Measurements from ENCODE around the gene FARS2. TPM values are rescaled to one million over a fixed set of nuclear protein-coding genes. Genes with fewer than 3 reads are reported as not detected.

FARS2 gene
- total and polyA plus RNA-seq, 5 donors, result 13.9 to 19.6 (median 16.7) TPM

DNA sequence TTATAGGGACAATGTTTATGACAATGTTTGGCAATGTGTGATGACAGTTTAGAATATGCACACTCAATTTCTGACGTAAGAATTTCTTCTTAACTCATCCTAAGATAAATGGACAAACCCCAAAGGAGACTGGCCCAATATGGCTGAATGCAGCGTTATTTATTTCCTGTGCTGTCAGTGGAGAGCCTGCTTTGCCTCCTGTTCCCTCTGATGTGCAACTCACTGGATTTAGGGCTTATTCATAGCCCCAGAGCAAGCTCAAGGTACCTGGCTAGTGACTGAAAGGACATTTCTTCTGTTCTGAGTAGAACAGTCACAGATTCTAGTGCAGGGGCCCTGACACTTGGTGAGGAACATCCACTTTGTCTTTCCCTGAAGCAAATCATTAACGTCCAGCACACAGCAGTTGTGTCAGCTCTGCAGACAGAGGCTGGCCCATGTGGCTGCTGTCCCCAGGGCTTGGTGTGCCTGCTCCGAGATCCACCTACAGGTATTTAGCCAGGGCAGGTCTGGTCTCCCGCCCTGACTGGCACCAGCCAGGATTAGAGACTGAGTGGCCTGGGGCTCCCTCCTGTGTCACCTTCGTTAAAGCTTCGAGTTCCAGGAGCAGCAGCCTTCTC, 64.8 kb downstream of the FARS2 start:
- no peak overlapping the region for H3K4me3 ChIP-seq (ENCODE audit: low read length)
- H3K27ac ChIP-seq (ENCODE audit: low read length), result no peak overlapping the region
- H3K9me3 ChIP-seq (ENCODE audit: control insufficient read depth, low read length), result peaks cover 2% of the 10 kb centered on the region
- intact Hi-C loops (cut with DNase I), result no loop called here
- 95% methylated on average over 7 of the region's 7 CpGs for WGBS
- no peaks in the 10 kb centered on the region for H3K4me1 ChIP-seq (ENCODE audit: control insufficient read depth, insufficient read depth, low read length)
- DNase-seq (no peak), ATAC-seq (no peak)
- no peaks in the 10 kb centered on the region for H3K27me3 ChIP-seq (ENCODE audit: control insufficient read depth, insufficient read depth)

- H3K27me3 ChIP-seq (ENCODE audit: control insufficient read depth, insufficient read depth), result no peaks in the 10 kb centered on the region
- H3K4me3 ChIP-seq (ENCODE audit: low read length), result no peak overlapping the region
- WGBS, result 77% methylated on average over 6 of the region's 6 CpGs
- DNase-seq, result no peak
- ATAC-seq, result no peak
- peaks cover 2% of the 10 kb centered on the region for H3K9me3 ChIP-seq (ENCODE audit: control insufficient read depth, low read length)
- intact Hi-C loops (cut with DNase I), result no loop called here
- no peaks in the 10 kb centered on the region for H3K4me1 ChIP-seq (ENCODE audit: control insufficient read depth, insufficient read depth, low read length)
- no peak overlapping the region for H3K27ac ChIP-seq (ENCODE audit: low read length)
These were observed 67.5 kb downstream of the FARS2 start for GRCh38 chr6:5328800-5329199.

DNA sequence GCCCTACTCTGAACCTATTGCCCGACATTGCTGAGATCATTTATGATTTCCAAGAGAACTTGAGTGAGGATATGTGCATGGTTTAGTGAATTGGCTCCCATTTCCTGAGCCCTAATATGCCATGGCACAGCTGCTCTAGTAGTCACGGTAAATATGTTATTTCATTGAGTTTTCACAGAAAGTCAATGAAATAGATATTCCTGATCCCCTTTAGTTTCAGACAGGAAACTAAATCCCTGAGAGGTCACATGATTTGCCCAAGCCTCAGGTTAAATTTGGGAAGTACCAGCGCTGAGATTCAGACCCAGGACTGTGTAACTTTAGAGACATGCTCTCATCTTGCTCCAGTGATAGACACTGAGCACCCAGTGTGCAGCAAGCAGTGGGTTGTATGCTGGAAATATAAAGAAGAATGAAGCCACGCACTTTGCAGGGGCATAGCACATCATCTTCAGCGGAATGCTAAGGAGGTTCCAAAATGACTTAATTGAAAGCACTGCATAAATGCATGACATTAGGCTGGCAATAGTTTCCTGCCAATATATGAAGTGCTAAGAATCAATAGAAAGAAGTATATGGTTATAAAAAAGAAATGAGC, 70.6 kb downstream of the FARS2 start:
- no peak for DNase-seq
- WGBS, result 82% methylated on average over 5 of the region's 5 CpGs
- no peaks in the 10 kb centered on the region for H3K27me3 ChIP-seq (ENCODE audit: control insufficient read depth, insufficient read depth)
- intact Hi-C loops (cut with DNase I), result no loop called here
- H3K4me1 ChIP-seq (ENCODE audit: control insufficient read depth, insufficient read depth, low read length), result no peaks in the 10 kb centered on the region
- H3K4me3 ChIP-seq (ENCODE audit: low read length), result no peak overlapping the region
- H3K9me3 ChIP-seq (ENCODE audit: control insufficient read depth, low read length), result no peaks in the 10 kb centered on the region
- ATAC-seq, result no peak
- no peak overlapping the region for H3K27ac ChIP-seq (ENCODE audit: low read length)

GRCh38 chr6:5333658-5334057, 72.3 kb downstream of the FARS2 start:
- Histone ChIP-seq H3K4me3 (ENCODE audit: low read length) (no peak overlapping the region), H3K27me3 (ENCODE audit: control insufficient read depth, insufficient read depth) (no peaks in the 10 kb centered on the region), H3K9me3 (ENCODE audit: control insufficient read depth, low read length) (no peaks in the 10 kb centered on the region), H3K4me1 (ENCODE audit: control insufficient read depth, insufficient read depth, low read length) (no peaks in the 10 kb centered on the region), H3K27ac (ENCODE audit: low read length) (no peak overlapping the region)
- intact Hi-C loops (cut with DNase I), result no loop called here
- DNase-seq (no peak), ATAC-seq (no peak)
- WGBS, result 91% methylated on average over 3 of the region's 3 CpGs

DNA sequence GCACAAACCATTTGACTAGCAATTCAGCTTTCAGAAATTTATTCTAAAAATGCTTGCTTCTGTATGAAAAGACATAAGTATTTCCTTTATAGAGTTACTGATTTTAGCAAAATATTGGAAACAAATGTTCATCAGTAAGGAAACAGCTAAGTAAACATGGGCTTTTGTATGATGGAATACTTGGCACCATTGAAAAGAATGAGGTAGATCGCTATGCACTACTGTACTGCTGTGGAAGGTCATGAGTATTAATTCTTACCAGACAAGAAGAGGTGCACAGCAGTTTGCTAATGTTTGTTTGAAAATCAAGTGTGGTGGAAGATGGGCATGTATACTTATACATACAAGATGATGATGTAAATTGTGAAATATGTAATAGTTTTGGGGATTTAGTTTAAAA, 73.0 kb downstream of the FARS2 start:
- ATAC-seq (no peak), DNase-seq (no peak)
- no peak overlapping the region for H3K4me3 ChIP-seq (ENCODE audit: low read length)
- no peaks in the 10 kb centered on the region for H3K4me1 ChIP-seq (ENCODE audit: control insufficient read depth, insufficient read depth, low read length)
- no peaks in the 10 kb centered on the region for H3K27me3 ChIP-seq (ENCODE audit: control insufficient read depth, insufficient read depth)
- 72% methylated on average over 1 of the region's 1 CpG for WGBS
- no peaks in the 10 kb centered on the region for H3K9me3 ChIP-seq (ENCODE audit: control insufficient read depth, low read length)
- no peak overlapping the region for H3K27ac ChIP-seq (ENCODE audit: low read length)
- intact Hi-C loops (cut with DNase I), result no loop called here

DNA sequence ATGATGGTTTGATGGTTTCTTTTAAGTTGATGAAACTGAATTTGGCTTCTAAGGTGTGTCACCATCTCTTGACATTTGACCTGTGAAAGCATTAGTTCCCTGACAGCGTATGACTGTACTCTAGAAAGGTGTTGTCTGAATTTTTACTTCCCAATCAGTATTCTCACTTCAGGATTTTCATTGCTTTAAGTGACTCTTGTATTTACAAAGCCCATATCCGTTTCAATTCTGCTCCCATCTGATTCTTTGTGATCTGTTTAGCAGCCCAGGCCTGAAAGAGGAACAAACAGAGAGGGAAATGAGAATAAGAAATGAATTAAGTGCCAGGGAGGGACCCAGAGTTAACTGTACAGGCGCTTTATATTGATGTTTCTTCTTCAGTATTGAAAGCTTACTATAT, 73.7 kb downstream of the FARS2 start:
- H3K9me3 ChIP-seq (ENCODE audit: control insufficient read depth, low read length), result no peaks in the 10 kb centered on the region
- H3K4me1 ChIP-seq (ENCODE audit: control insufficient read depth, insufficient read depth, low read length), result no peaks in the 10 kb centered on the region
- H3K27ac ChIP-seq (ENCODE audit: low read length), result no peak overlapping the region
- H3K4me3 ChIP-seq (ENCODE audit: low read length), result no peak overlapping the region
- ATAC-seq, result no peak
- no peaks in the 10 kb centered on the region for H3K27me3 ChIP-seq (ENCODE audit: control insufficient read depth, insufficient read depth)
- intact Hi-C loops (cut with DNase I), result no loop called here
- DNase-seq, result no peak
- WGBS, result 72% methylated on average over 3 of the region's 3 CpGs

GRCh38 chr6:5337573-5337972, 76.3 kb downstream of the FARS2 start:
- intact Hi-C loops (cut with DNase I), result no loop called here
- Histone ChIP-seq H3K4me3 (ENCODE audit: low read length) (no peak overlapping the region), H3K9me3 (ENCODE audit: control insufficient read depth, low read length) (no peaks in the 10 kb centered on the region), H3K4me1 (ENCODE audit: control insufficient read depth, insufficient read depth, low read length) (no peaks in the 10 kb centered on the region), H3K27ac (ENCODE audit: low read length) (no peak overlapping the region), H3K27me3 (ENCODE audit: control insufficient read depth, insufficient read depth) (no peaks in the 10 kb centered on the region)
- DNase-seq (no peak), ATAC-seq (no peak)
- WGBS, result 85% methylated on average over 2 of the region's 2 CpGs

DNA sequence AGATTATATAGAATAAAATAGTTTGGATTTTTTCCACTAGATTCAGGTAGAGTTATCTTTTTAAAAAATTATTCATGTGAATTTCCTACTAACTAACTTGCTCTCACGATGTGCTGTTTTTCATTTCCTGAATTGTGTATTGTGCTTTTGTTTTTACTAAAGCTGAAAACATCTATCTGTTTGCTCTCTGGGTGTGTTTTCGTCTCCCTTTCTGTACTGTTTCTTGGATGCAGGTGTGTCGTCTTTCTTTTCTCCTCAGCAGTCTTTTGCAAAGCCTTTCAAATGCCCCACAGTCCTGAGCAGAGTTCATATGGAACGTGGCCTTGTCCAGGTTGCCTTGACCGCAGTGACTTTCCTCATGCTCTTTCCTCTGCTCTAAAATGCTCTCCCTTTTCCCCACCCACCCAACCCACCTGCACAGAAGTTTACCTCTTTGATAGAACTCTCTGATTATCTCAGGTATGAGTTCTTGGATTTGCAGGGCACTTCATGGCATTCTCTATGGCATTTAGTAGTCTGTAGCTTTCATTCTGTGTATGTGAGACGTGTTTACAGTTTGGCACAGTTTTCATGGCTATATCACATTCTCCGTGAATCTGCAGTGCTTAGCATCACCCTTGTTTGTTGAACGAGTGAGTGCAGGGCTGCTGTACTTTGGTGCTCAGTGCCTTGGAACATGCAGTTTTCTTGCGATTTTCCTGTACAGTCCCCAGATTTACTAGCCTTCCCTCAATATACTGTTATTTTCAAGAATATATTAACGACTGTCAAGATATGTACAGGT, 77.1 kb downstream of the FARS2 start:
- no peaks in the 10 kb centered on the region for H3K27me3 ChIP-seq (ENCODE audit: control insufficient read depth, insufficient read depth)
- no peaks in the 10 kb centered on the region for H3K4me1 ChIP-seq (ENCODE audit: control insufficient read depth, insufficient read depth, low read length)
- H3K9me3 ChIP-seq (ENCODE audit: control insufficient read depth, low read length), result no peaks in the 10 kb centered on the region
- DNase-seq, result no peak
- no peak for ATAC-seq
- 84% methylated on average over 10 of the region's 10 CpGs for WGBS
- no peak overlapping the region for H3K27ac ChIP-seq (ENCODE audit: low read length)
- intact Hi-C loops (cut with DNase I), result no loop called here
- H3K4me3 ChIP-seq (ENCODE audit: low read length), result no peak overlapping the region

- H3K4me3 ChIP-seq (ENCODE audit: low read length), result no peak overlapping the region
- intact Hi-C loops (cut with DNase I), result no loop called here
- 70% methylated on average over 3 of the region's 3 CpGs for WGBS
- no peak overlapping the region for H3K27ac ChIP-seq (ENCODE audit: low read length)
- no peaks in the 10 kb centered on the region for H3K9me3 ChIP-seq (ENCODE audit: control insufficient read depth, low read length)
- H3K4me1 ChIP-seq (ENCODE audit: control insufficient read depth, insufficient read depth, low read length), result no peaks in the 10 kb centered on the region
- no peaks in the 10 kb centered on the region for H3K27me3 ChIP-seq (ENCODE audit: control insufficient read depth, insufficient read depth)
- ATAC-seq (no peak), DNase-seq (no peak)
These were observed 78.5 kb downstream of the FARS2 start for GRCh38 chr6:5339786-5340185.

- intact Hi-C loops (cut with DNase I), result no loop called here
- H3K9me3 ChIP-seq (ENCODE audit: control insufficient read depth, low read length), result no peaks in the 10 kb centered on the region
- H3K4me1 ChIP-seq (ENCODE audit: control insufficient read depth, insufficient read depth, low read length), result no peaks in the 10 kb centered on the region
- DNase-seq (no peak), ATAC-seq (no peak)
- H3K27ac ChIP-seq (ENCODE audit: low read length), result no peak overlapping the region
- no peak overlapping the region for H3K4me3 ChIP-seq (ENCODE audit: low read length)
- no peaks in the 10 kb centered on the region for H3K27me3 ChIP-seq (ENCODE audit: control insufficient read depth, insufficient read depth)
These were observed 80.5 kb downstream of the FARS2 start for GRCh38 chr6:5341845-5342244.

- no peak for ATAC-seq
- Histone ChIP-seq H3K4me1 (ENCODE audit: control insufficient read depth, insufficient read depth, low read length) (no peaks in the 10 kb centered on the region), H3K27ac (ENCODE audit: low read length) (no peak overlapping the region), H3K27me3 (ENCODE audit: control insufficient read depth, insufficient read depth) (no peaks in the 10 kb centered on the region), H3K4me3 (ENCODE audit: low read length) (no peak overlapping the region), H3K9me3 (ENCODE audit: control insufficient read depth, low read length) (no peaks in the 10 kb centered on the region)
- intact Hi-C loops (cut with DNase I), result no loop called here
- no peak for DNase-seq
- 68% methylated on average over 11 of the region's 11 CpGs for WGBS
These were observed 82.7 kb downstream of the FARS2 start for GRCh38 chr6:5343998-5344397.

All from right cardiac atrium (tissue), 5 donors.